Tongue (tissue), 3 donors: ENCODE measurements around the gene ANKRD9. TPM values are rescaled to one million over a fixed set of nuclear protein-coding genes. Genes with fewer than 3 reads are reported as not detected.

ENCODE experiments used
- DNase-seq: peaks from one replicate; pipeline ENCODE4 v3.0.0-alpha.2; 2015
- small RNA-seq: library from RNA; depleted of rRNA; stranded (forward); fragments of <200 nt; gene quantifications from one replicate; pipeline ENCODE3, GENCODE V24; 2014; ENCODE audit warnings: low replicate concordance
- total RNA-seq: library from RNA; depleted of rRNA; stranded (reverse); fragments of >200 nt; gene quantifications from one replicate; pipeline ENCODE4 v1.2.3, GENCODE V29; 2014

ANKRD9 gene
- total RNA-seq, 1 donor from 2014 or later = 42.1 TPM

GRCh38 chr14:102479107-102479506 lies 30.5 kb downstream of the ANKRD9 start:
- no peak for DNase-seq

DNA sequence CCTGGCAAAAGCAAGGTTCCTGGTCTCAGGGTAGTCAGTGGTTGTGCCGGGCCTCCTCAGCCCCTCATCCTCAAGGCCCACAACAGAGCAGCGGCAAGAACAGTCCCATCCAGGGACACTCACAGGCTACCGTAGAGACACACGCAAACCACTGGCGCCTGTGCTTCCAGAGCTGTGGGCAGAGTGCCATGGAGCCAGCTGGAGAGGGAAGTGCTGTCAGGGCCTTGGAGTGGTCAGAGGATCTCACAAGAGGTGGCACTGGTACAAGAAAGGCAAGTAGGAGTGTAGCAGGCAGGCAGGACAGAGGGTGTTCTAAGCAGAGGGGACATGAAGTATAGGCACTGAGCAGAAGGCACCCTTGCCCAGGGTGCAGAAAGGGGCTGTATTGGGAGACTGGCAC lies 34.6 kb downstream of the ANKRD9 start:
- DNase-seq = peak; percentile 94

DNA sequence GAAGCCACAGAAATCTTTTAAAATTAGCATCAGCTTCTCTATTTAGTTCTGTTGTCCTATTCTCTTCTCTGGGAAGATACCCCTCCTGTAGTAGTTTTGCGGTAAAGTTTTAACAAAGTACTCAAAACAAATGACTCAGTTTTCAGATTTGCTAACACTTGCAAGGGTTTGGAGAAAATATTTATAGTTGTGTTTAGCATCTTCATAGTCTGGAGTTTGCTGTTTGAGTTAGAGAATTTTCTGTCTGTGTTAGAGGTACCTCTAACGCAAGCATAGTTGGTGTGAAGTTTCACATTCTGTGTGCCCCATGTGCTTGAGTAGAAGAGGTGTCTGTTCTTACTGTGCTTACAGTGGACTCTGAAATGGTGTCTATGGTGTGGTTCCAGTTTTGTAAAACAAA lies 36.0 kb downstream of the ANKRD9 start:
- no peak for DNase-seq

DNA sequence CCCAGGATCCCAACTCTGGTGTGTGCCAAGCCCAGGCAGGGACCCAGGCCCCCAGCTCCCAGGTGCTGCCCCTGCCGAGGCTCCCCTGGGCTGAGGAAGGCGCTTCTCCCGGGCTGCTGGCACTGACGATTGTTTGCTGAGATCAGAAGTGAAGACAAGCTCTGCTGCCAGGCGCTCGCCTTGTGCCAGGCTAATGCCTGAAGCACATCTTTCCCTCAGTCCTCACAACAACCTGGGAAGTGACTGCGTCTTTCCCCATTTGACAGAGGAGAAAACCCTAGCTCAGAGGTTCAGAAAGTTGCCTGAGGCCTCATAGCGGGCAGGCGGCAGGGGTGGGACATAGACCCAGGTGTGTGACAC lies 36.8 kb downstream of the ANKRD9 start:
- DNase-seq = no peak

DNA sequence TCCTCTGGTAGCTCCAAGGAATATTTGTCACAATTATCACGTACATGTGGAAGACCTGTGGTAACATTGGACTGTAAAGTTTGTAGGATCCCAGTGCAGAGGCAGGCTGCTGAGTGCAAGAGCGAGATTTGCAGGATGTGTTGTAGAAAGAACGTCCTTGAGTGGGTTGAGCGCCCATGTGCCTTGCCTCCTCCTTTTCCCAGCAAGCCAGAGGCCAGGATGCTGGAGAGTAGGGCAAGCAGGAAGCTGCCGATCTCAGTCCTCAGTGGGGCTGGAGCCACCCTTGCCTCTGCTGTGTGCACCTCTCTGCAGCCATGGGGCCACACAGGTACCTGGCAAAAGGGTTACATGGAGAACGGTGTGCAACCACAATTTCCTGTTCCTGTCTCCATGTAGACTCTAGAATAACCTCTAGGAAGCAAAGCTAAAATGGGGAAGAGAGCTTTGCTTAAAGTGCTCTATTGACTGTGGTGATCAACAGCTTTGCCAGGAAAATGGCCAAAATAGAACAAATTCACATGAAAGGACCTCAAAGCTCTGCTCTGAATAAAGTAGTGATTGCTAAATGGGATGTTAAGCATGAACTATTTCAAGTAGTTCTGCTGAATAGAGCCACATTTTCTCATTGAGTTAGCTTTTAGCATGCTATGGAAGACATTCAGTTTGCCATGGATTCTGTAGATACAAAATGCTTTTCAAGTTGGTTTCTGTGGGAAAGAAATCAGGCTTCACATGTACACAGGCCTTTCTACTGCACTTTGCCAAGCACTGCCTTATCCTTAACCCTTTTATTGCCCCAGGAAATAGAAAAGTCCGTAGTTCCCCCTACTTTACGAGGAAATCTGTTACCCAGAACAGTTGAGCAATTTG lies 37.4 kb downstream of the ANKRD9 start:
- DNase-seq = no peak

GRCh38 chr14:102469261-102469660 lies 40.3 kb downstream of the ANKRD9 start:
- no peak for DNase-seq

DNA sequence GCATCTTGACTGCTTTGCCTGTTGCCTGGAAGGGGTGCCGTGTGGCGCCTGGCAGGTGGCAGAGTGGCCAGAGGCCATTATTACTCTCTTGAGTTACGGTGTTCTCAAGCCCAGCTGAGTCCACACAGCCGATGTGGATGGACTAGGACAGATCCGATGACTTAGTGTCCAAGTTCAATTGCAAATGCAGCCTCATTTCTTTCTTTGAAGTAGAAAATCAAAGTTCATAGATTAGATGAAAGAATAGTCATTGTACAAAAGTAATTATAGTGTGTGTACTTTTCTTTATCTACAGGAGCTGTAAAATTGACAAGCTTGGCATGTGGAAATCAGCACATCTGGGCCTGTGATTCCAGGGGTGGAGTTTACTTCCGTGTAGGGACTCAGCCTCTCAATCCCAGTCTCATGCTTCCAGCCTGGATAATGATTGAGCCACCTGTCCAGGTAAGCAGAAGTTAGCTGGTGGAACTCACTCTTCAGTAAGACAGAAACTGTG lies 44.7 kb downstream of the ANKRD9 start:
- no peak for DNase-seq

- no peak for DNase-seq
Measured at GRCh38 chr14:102464006-102464405, 45.6 kb downstream of the ANKRD9 start.

DNA sequence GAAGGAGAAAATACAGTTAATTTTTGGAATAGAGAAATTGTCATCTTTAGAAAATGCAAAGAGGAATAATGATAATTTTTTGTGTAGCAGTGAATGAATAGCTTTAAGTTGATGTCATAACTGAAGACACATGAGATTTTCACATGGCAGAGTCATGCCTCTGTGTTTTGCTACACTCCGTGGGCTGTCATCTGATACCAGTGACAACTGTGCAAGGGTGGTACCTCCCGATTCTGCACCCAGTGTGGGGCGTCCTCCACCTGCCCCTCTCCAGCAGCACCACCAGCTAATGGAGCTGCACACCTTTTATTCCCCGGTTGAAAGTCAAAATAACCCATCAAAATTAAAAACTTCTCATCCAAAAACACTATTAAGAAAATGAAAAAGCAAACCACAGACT lies 47.2 kb downstream of the ANKRD9 start:
- peak; percentile 71 for DNase-seq

- DNase-seq = peak; percentile 38
Measured at GRCh38 chr14:102461490-102462338, 47.9 kb downstream of the ANKRD9 start.

- DNase-seq = no peak
Measured at GRCh38 chr14:102457509-102457908, 52.1 kb downstream of the ANKRD9 start.

DNA sequence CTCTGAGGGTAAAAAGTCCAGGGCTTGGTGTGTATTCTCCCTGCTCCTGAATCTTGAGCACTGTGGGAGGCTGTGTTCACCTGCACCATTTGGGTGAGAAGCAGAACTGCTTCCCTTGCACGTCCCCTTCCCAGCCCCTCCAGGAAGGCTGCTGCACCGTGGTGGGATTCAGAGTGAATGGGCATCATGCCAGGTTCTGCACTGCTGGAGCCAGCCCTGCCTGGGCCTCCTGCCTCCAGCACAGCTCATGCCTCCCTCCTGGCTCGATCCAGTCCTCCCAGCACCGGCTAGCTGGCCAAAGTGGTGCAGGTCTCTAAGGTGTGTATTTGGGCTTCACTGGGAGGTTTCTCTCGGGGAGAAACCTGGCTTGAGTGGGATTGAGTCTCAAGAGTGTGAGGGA lies 54.9 kb downstream of the ANKRD9 start:
- DNase-seq = no peak

- no peak for DNase-seq
Measured at GRCh38 chr14:102452302-102452701, 57.3 kb downstream of the ANKRD9 start.

Small RNA genes within 50 kb of the gene (small RNA-seq; reads per million reads assigned to genes)
- gene MIR4309 = not detected

Other genes with a start within 250 kb of the ANKRD9 start
- gene MOK, start 204.6 kb downstream of the ANKRD9 start, total RNA-seq = 14.2 TPM
- 10.8 TPM for gene ZNF839, start 190.0 kb downstream of the ANKRD9 start, total RNA-seq
- gene CINP, start 146.9 kb downstream of the ANKRD9 start, total RNA-seq = 41.3 TPM
- gene TECPR2, start 146.8 kb downstream of the ANKRD9 start, total RNA-seq = 29.7 TPM
- 25.4 TPM for gene RCOR1, start 82.9 kb upstream of the ANKRD9 start, total RNA-seq